ENCODE data around the gene TSPAN5.

- TF ChIP-seq POLR2A (IDR thresholded peaks at IDR 0.05) = no peak
- TF ChIP-seq CTCF (IDR thresholded peaks at IDR 0.05) = no peak
These were observed 19.8 kb downstream of the TSPAN5 start for GRCh38 chr4:98638661-98639060.

All from lower leg skin (tissue), 3 donors.